A549 treated with dexamethasone at 1 μM for 4 hours (cell line): ENCODE data around the gene SARDH. TPM values are rescaled to one million over a fixed set of nuclear protein-coding genes. Genes with fewer than 3 reads are reported as not detected.

Source experiments
- total RNA-seq: library from RNA; stranded (reverse); fragments of 200-300 nt; extraction: Qiagen RNA extraction; gene quantifications from 5 replicates; pipeline ENCODE4 v1.2.3, GENCODE V29; 2022

The SARDH gene
- 0.04 to 0.19 TPM (median 0.12 TPM) in 5 replicates for total RNA-seq

GRCh38 chr9:133737774-133738639 lies at the start of gene SARDH:
Gene SARDH, minus strand, starts transcription at chr9:133738352. Its CDS starts 4,179 bp downstream, at chr9:133734173.

GRCh38 chr9:133635533-133636531 lies 102.3 kb downstream of the SARDH start, which contains the start of gene DBH:
Gene DBH, plus strand, starts transcription at chr9:133636363. Its CDS starts 9 bp downstream, at chr9:133636372.

Other genes with a start within 250 kb of the SARDH start
- not detected in 5 replicates for gene MYMK, start 213.4 kb downstream of the SARDH start, total RNA-seq
- not detected in 5 replicates for gene ADAMTSL2, start 203.6 kb downstream of the SARDH start, total RNA-seq
- gene FAM163B, start 129.0 kb downstream of the SARDH start, total RNA-seq: not detected in 5 replicates
- gene DBH, start 102.0 kb downstream of the SARDH start, total RNA-seq: not detected in 5 replicates